Measurements from ENCODE around the gene FCRLB.

FCRLB gene

DNA sequence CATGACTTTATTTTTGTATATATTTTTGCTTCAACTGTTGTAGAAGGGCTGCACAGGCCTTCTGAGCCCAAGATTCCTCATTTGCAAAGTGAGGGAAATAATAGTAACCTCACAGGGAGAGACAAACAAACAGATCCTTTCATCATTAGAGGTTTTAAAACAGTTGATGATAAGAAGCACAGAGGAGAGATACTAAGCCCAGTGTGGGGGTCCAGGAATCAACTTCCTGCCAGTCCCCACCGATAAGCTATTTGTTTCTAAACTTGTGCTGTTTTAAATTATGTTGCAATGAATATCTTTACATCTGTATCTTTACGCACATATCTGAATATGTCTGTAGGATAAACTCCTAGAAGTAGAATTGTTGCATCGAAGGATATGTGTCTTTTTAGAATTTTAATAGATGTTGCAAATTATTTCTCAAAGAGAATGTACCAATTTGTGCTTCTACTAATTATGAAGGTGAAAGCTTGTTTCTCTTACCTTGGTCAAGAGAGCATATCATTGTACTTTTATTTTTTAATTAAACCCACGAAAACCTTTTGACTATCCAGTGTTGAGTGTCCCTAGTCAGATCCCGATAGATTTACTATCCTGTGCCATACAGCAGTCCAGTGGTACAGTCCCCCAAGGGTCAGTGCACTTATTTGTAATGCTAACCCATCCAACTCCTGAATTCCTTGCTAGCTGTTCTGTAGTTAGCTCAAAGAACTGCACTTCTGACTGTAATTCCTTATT, 10.8 kb downstream of the FCRLB start:
- in situ Hi-C loops (cut with HindIII; ENCODE audit: low sequenced_read_pairs) = loop anchor here (25.0 kb wide), 1 partner anchor 520 kb away; the partner anchor contains the start of genes APOA2, FCER1G and NDUFS2

DNA sequence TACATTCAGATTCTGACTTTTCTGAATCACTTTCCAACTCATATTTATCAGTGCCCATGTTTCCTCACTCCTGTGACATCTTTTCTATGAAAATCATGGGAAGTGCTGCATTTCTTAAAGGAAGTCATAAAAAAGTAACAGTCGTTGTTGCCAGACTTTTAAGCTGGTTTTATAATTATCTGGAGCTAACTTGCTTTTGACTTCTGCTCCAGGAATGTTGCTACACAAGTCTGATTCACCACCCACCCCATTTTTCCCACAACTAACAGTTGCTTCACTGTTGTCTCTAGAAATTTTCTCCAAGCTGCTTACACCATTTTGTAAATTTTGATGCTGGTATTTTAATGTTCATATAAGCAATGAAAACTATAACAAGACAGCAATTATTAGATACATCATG, 12.2 kb downstream of the FCRLB start:
- peak; percentile 58 for DNase-seq (ENCODE audit: low read depth)
- TF ChIP-seq, protein P1, sequence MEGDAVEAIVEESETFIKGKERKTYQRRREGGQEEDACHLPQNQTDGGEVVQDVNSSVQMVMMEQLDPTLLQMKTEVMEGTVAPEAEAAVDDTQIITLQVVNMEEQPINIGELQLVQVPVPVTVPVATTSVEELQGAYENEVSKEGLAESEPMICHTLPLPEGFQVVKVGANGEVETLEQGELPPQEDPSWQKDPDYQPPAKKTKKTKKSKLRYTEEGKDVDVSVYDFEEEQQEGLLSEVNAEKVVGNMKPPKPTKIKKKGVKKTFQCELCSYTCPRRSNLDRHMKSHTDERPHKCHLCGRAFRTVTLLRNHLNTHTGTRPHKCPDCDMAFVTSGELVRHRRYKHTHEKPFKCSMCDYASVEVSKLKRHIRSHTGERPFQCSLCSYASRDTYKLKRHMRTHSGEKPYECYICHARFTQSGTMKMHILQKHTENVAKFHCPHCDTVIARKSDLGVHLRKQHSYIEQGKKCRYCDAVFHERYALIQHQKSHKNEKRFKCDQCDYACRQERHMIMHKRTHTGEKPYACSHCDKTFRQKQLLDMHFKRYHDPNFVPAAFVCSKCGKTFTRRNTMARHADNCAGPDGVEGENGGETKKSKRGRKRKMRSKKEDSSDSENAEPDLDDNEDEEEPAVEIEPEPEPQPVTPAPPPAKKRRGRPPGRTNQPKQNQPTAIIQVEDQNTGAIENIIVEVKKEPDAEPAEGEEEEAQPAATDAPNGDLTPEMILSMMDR (IDR thresholded peaks at IDR 0.05; ENCODE audit: low read depth, low read length, missing control alignments) = no peak
- in situ Hi-C loops (cut with HindIII; ENCODE audit: low sequenced_read_pairs) = loop anchor here (25.0 kb wide), 1 partner anchor 521 kb away; the partner anchor contains the start of genes APOA2, FCER1G and NDUFS2
- H3K4me3 ChIP-seq (ENCODE audit: low read depth, low read length) = no peak overlapping the region

More for the DNA sequence above, 10.8 kb downstream of the FCRLB start:
- H3K4me3 ChIP-seq (ENCODE audit: low read depth, low read length) = no peak overlapping the region
- TF ChIP-seq, protein P1 (IDR thresholded peaks at IDR 0.05; ENCODE audit: low read depth, low read length, missing control alignments) = no peak
- DNase-seq (ENCODE audit: low read depth) = no peak

DNA sequence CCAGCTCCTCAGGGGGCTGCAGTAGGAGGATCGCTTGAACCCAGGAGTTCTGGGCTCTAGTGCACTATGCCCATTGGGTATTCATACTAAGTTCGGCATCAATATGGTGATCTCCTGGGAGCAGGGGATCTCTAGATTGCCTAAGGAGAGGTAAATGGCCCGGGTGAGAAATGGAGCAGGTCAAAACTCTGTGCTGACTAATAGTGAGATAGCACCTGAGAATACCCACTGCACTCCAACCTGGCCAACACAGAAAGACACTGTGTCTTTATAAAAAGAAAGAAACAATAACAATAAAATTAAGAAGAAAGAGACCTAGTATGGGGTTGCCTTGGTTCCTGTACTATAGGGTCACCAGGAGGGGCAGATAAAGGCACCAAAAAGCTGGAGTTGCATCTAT, 14.5 kb downstream of the FCRLB start:
- TF ChIP-seq, protein P1 (IDR thresholded peaks at IDR 0.05; ENCODE audit: low read depth, low read length, missing control alignments) = no peak
- in situ Hi-C loops (cut with HindIII; ENCODE audit: low sequenced_read_pairs) = loop anchor here (25.0 kb wide), 1 partner anchor 524 kb away; the partner anchor contains the start of genes APOA2, FCER1G and NDUFS2
- no peak overlapping the region for H3K4me3 ChIP-seq (ENCODE audit: low read depth, low read length)
- DNase-seq (ENCODE audit: low read depth) = no peak

DNA sequence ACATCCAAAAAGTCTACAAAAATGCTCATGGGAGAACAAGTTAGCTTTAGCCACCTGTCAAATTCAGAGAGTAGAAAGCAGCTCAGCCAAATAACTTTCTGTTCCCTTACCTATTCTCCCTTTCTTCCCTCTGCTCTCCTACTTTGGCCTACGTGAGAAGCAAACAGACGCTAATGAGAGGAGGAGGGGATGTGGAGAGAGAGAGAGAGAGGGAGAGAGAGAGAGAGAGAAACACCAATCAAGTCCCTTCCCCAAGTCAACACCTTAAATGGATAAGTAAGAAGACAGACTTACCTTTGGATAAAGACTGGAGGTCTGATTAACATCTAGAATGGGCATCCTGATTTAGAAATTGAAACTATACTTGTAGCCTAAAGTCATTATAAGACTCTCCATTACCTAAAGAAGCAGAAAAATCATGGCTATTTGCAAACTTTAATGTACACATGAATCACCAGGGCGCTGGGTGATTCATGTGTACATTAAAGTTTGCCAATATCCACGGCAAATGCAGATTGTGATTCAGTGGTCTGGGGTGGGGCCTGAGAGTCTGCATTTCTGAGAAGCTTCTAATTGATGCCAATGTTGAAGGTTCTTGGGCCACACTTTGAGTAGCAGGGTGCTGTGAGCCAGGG, 15.1 kb downstream of the FCRLB start:
- no peak for DNase-seq (ENCODE audit: low read depth)
- in situ Hi-C loops (cut with HindIII; ENCODE audit: low sequenced_read_pairs) = loop anchor here (25.0 kb wide), 1 partner anchor 524 kb away; the partner anchor contains the start of genes APOA2, FCER1G and NDUFS2
- TF ChIP-seq, protein P1 (IDR thresholded peaks at IDR 0.05; ENCODE audit: low read depth, low read length, missing control alignments) = no peak
- no peak overlapping the region for H3K4me3 ChIP-seq (ENCODE audit: low read depth, low read length)

DNA sequence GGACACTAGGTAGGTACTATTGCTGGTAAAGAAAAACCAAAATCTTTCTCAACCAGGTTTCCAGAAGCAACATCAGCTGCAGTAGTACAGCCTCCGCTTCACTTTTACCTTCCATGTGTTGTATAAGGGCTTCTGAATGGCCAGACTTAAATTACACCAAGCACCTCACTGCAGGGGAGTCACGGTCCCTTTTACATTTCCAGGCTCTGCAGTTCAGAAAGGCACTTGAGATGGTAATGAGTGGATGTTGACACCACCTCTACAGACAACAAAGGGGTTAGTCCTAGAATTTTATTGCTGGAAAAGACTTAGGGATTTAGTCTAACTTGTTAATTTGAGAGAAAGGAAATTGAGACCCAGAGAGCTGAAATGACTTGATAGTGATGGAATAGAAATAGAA, 16.3 kb downstream of the FCRLB start:
- TF ChIP-seq, protein P1 (IDR thresholded peaks at IDR 0.05; ENCODE audit: low read depth, low read length, missing control alignments) = no peak

DNA sequence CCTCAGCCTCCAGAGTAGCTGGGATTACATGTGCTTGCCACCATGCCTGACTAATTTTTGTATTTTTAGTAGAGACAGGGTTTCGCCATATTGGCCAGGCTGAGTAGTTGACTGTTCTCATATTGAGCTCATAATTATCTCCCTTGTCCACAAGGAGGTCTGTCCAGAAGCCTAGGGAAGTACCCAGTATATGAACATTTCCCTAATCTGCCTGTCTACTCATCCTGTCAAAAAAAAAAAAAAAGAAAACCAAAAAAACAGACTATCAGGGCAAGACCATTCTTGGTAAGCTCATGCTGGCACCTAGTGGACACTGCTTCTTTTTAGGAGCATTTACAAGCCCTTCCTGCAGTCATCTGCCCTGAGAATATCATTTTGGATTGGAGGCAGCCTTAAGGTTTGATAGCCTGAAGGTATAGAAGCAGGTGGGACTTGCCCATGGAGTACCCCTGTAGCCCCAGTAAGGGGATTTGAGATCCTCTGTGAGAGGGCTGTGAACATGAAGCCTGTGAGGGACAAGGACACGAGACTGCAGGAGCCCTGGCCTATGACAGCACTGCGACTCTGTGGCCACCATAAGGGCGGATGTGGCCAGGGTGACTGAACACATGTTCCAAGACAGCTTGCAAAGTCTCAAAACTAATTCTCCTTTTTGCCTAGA, 17.4 kb downstream of the FCRLB start:
- no peak overlapping the region for H3K4me3 ChIP-seq (ENCODE audit: low read depth, low read length)
- in situ Hi-C loops (cut with HindIII; ENCODE audit: low sequenced_read_pairs) = loop anchor here (25.0 kb wide), 1 partner anchor 526 kb away; the partner anchor contains the start of genes APOA2, FCER1G and NDUFS2
- TF ChIP-seq, protein P1 (IDR thresholded peaks at IDR 0.05; ENCODE audit: low read depth, low read length, missing control alignments) = peak; percentile 53
- peak; percentile 48 for DNase-seq (ENCODE audit: low read depth)

More for the DNA sequence above, 16.3 kb downstream of the FCRLB start:
- no peak overlapping the region for H3K4me3 ChIP-seq (ENCODE audit: low read depth, low read length)
- DNase-seq (ENCODE audit: low read depth) = no peak
- in situ Hi-C loops (cut with HindIII; ENCODE audit: low sequenced_read_pairs) = loop anchor here (25.0 kb wide), 1 partner anchor 525 kb away; the partner anchor contains the start of genes APOA2, FCER1G and NDUFS2

All from astrocyte of the cerebellum (primary cell).